Smooth muscle cell (in vitro differentiated cells): ENCODE results near the gene NEDD4. TPM values are rescaled to one million over a fixed set of nuclear protein-coding genes. Genes with fewer than 3 reads are reported as not detected.

ENCODE experiments used
- DNase-seq: peaks from one replicate; lab custom pipeline; 2025; ENCODE audit not compliant: unreplicated experiment; lab: John Stamatoyannopoulos, UW
- H2AFZ ChIP-seq: fragments of 200-600 bp; sonication (generic); 2 replicates; pipeline ENCODE4 v1.6.0; 2016; ENCODE audit warnings: antibody characterized with exemption, low read depth, mild to moderate bottlenecking
- H3F3A ChIP-seq: fragments of 200-600 bp; sonication (generic); 2 replicates; pipeline ENCODE4 v1.6.0; 2017; ENCODE audit warnings: antibody characterized with exemption, low read depth
- H3K27ac ChIP-seq: fragments of 200-600 bp; sonication (generic); 2 replicates; pipeline ENCODE4 v1.5.1; 2016; ENCODE audit warnings: low read depth, mild to moderate bottlenecking
- H3K27me3 ChIP-seq: fragments of 200-600 bp; sonication (generic); 2 replicates; pipeline ENCODE4 v1.6.1; 2016; ENCODE audit warnings: low read depth, mild to moderate bottlenecking
- H3K36me3 ChIP-seq: fragments of 200-600 bp; sonication (generic); 2 replicates; pipeline ENCODE4 v1.5.1; 2016; ENCODE audit warnings: low read depth
- H3K4me1 ChIP-seq: fragments of 200-600 bp; sonication (generic); 2 replicates; pipeline ENCODE4 v1.5.1; 2016; ENCODE audit warnings: low read depth
- H3K4me2 ChIP-seq: fragments of 200-600 bp; sonication (generic); 2 replicates; pipeline ENCODE4 v1.6.0; 2016; ENCODE audit warnings: mild to moderate bottlenecking
- H3K4me3 ChIP-seq: fragments of 200-600 bp; sonication (generic); 2 replicates; pipeline ENCODE4 v1.5.1; 2016; ENCODE audit warnings: mild to moderate bottlenecking
- H3K79me2 ChIP-seq: fragments of 200-600 bp; sonication (generic); 2 replicates; pipeline ENCODE4 v1.6.0; 2016; ENCODE audit warnings: low read depth, mild to moderate bottlenecking
- H3K9ac ChIP-seq: fragments of 200-600 bp; sonication (generic); 2 replicates; pipeline ENCODE4 v1.6.0; 2016; ENCODE audit warnings: low read depth
- H3K9me3 ChIP-seq: fragments of 200-600 bp; sonication (generic); replicated peaks from 2 replicates; pipeline ENCODE4 v1.5.1; 2016; ENCODE audit warnings: low read depth
- H4K20me1 ChIP-seq: fragments of 200-600 bp; sonication (generic); 2 replicates; pipeline ENCODE4 v1.6.0; 2016; ENCODE audit warnings: low read depth
- WGBS: methylation state at CpG from one replicate; pipeline ENCODE4 v1.1.7; 2016; ENCODE audit warnings: low lambda C conversion rate; 5-methylcytosine and 5-hydroxymethylcytosine counted together
- polyA plus RNA-seq: library from polyadenylated mRNA; unstranded; fragments of >200 nt; fragmentation: Nextera tagmentation; extraction: Ambion mirVana; gene quantifications from 2 replicates; pipeline ENCODE4 v1.2.1, GENCODE V29; 2016
- total RNA-seq: library from RNA; depleted of rRNA; stranded (reverse); fragments of >200 nt; gene quantifications from 2 replicates; pipeline ENCODE4 v1.2.3, GENCODE V29; 2014
- TF ChIP-seq, protein P1 (sequence below): fragments of 200-600 bp; sonication (generic); IDR thresholded peaks from 2 replicates; pipeline ENCODE4 v1.5.1; 2017; ENCODE audit warnings: borderline replicate concordance, mild to moderate bottlenecking, antibody characterized with exemption; ENCODE audit not compliant: insufficient read depth, poor library complexity, severe bottlenecking

NEDD4 gene
- total and polyA plus RNA-seq, 2 experiments from 2014 or later = 6.6 to 34.5 TPM

DNA sequence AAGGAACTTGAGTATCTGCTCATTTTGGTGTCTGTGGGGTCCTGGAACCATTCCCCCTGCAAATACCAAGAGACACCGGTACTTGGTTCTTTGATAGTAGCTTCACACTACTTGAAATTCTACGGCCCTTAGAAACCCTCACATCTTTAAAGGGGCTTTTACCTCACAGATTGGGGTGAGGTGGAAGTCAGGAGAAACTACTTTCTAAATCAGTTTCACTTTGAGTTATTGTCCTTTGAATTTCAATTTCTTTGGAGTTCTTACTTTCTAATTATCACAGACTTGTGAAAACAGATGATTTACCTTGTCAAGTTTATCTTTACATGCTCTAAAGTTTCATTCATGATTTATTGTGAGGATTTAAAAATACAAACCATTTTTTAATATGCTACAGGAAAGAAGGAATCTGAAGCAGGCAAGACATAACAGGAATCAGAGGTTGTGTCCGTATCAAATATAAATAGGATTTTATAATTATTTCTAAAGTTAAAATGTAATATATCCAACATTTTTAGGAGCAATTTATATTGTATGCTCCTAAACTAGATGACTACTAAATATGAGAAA lies 98.9 kb downstream of the NEDD4 start:
- Histone ChIP-seq H3K27ac (no peak overlapping the region), H3F3A (no peaks in the 10 kb centered on the region), H2AFZ (no peak overlapping the region), H3K79me2 (peaks cover 9% of the 10 kb centered on the region), H3K9ac (no peak overlapping the region), H3K4me1 (no peaks in the 10 kb centered on the region), H3K4me2 (no peak overlapping the region), H3K27me3 (no peaks in the 10 kb centered on the region), H3K36me3 (no peaks in the 10 kb centered on the region), H3K9me3 (no peaks in the 10 kb centered on the region), H4K20me1 (no peaks in the 10 kb centered on the region), H3K4me3 (no peak overlapping the region)
- WGBS = over 99% methylated on average over 3 of the region's 3 CpGs
- DNase-seq = no peak
- TF ChIP-seq, protein P1, sequence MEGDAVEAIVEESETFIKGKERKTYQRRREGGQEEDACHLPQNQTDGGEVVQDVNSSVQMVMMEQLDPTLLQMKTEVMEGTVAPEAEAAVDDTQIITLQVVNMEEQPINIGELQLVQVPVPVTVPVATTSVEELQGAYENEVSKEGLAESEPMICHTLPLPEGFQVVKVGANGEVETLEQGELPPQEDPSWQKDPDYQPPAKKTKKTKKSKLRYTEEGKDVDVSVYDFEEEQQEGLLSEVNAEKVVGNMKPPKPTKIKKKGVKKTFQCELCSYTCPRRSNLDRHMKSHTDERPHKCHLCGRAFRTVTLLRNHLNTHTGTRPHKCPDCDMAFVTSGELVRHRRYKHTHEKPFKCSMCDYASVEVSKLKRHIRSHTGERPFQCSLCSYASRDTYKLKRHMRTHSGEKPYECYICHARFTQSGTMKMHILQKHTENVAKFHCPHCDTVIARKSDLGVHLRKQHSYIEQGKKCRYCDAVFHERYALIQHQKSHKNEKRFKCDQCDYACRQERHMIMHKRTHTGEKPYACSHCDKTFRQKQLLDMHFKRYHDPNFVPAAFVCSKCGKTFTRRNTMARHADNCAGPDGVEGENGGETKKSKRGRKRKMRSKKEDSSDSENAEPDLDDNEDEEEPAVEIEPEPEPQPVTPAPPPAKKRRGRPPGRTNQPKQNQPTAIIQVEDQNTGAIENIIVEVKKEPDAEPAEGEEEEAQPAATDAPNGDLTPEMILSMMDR = no peak

DNA sequence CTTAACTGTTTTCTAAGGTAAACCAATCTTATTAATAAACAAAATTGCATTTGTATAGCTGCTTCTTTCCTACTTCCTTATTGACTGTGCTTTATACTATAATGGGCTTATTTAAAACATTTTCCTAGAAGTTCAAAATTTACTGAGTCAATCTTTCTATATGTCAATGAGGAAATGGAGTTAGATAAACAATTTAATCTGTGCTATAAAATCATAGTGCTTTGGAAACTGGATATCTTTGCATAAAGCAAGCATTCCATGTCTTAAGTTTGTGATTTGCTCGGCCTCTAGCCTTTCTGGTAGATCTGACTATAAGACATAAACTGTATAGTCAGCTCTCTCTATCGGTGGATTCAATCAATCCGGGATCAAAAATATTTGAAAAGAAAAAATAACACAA lies 99.6 kb downstream of the NEDD4 start:
- H3K9ac ChIP-seq = no peak overlapping the region
- no peaks in the 10 kb centered on the region for H3K36me3 ChIP-seq
- H3F3A ChIP-seq = no peaks in the 10 kb centered on the region
- H3K4me1 ChIP-seq = no peaks in the 10 kb centered on the region
- no peak overlapping the region for H2AFZ ChIP-seq
- 96% methylated on average over 3 of the region's 3 CpGs for WGBS
- H3K27me3 ChIP-seq = no peaks in the 10 kb centered on the region
- H3K4me2 ChIP-seq = no peak overlapping the region
- H3K27ac ChIP-seq = no peak overlapping the region
- no peak overlapping the region for H3K4me3 ChIP-seq
- no peak for DNase-seq
- H3K79me2 ChIP-seq = peaks cover 10% of the 10 kb centered on the region
- TF ChIP-seq, protein P1 = no peak
- no peaks in the 10 kb centered on the region for H3K9me3 ChIP-seq
- no peaks in the 10 kb centered on the region for H4K20me1 ChIP-seq

DNA sequence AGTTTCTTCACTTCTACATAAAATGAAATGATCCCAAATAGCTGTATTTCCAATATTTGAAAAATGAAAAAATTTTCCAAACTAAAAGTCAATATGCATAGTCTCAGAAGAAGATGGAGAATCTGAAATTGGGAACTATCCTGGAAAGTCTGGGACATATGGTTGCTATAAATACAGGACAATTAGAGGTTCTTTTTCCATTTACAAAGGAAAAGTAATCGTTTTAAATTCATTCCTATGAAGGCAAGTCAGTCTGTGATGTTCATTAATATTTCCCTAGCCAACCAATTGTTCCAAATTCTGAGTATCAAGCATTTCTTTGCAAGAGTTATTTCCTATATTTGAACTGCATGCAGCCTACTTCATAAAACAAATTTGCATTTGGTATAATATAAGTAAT lies 102.2 kb downstream of the NEDD4 start:
- no peak overlapping the region for H3K4me3 ChIP-seq
- no peak for DNase-seq
- H3F3A ChIP-seq = no peaks in the 10 kb centered on the region
- H3K27ac ChIP-seq = no peak overlapping the region
- H3K36me3 ChIP-seq = peaks cover 6% of the 10 kb centered on the region
- H2AFZ ChIP-seq = no peak overlapping the region
- TF ChIP-seq, protein P1 = no peak
- H3K79me2 ChIP-seq = peaks cover 20% of the 10 kb centered on the region
- H3K4me1 ChIP-seq = no peaks in the 10 kb centered on the region
- H4K20me1 ChIP-seq = peaks cover 1% of the 10 kb centered on the region
- no peaks in the 10 kb centered on the region for H3K27me3 ChIP-seq
- no peak overlapping the region for H3K4me2 ChIP-seq
- no peak overlapping the region for H3K9ac ChIP-seq
- peaks cover 3% of the 10 kb centered on the region for H3K9me3 ChIP-seq
- 89% methylated on average over 1 of the region's 1 CpG for WGBS

DNA sequence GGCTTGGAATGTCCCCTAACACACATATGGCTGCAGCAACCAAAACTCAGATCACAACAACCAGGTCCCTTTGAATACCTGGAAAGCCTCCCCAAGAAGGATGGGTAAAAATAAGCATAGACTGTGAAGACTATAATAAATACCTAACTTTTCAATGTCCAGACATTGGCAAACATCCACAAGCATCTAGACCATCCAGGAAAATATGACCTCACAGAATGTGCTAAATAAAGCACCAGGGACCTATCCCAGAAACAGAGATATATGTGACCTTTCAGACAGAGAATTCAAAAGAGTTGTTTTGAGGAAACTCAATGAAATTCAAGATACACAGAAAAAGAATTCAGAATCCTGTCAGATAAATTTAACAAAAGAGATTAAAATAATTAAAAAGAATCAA lies 109.2 kb downstream of the NEDD4 start:
- Histone ChIP-seq H3K4me1 (no peaks in the 10 kb centered on the region), H3K36me3 (peaks cover 6% of the 10 kb centered on the region), H3K27me3 (no peaks in the 10 kb centered on the region), H3K9ac (no peak overlapping the region), H3K4me3 (no peak overlapping the region), H3F3A (no peaks in the 10 kb centered on the region), H3K4me2 (no peak overlapping the region), H3K79me2 (peaks cover 12% of the 10 kb centered on the region), H4K20me1 (peaks cover 3% of the 10 kb centered on the region), H2AFZ (no peak overlapping the region), H3K27ac (no peak overlapping the region), H3K9me3 (peaks cover 3% of the 10 kb centered on the region)
- no peak for DNase-seq
- TF ChIP-seq, protein P1 = no peak
